NK-92 (cell line): Measurements from ENCODE around the gene S100A3.

Source experiments
- DNase-seq: peaks from one replicate; lab custom pipeline; 2025; ENCODE audit not compliant: unreplicated experiment; lab: John Stamatoyannopoulos, UW

Gene S100A3

DNA sequence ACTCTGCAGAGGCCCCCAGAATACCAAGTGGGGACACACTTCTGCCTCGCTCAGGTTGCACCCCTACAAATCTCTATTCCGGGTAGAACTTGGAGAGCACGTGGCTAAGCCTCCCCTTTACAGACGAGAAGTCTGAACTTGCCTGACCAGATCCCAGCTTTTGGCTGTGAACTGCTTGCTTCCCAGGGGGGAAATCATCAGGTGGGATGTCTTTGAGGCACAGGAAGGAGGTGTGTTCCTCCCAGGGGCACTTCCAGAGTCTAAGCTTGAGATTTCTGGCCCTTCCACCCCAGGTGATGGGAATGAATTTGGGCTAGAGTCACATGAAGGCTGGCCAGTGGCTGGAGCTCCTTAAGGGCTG lies 1.3 kb upstream of the S100A3 start:
- DNase-seq, result no peak

DNA sequence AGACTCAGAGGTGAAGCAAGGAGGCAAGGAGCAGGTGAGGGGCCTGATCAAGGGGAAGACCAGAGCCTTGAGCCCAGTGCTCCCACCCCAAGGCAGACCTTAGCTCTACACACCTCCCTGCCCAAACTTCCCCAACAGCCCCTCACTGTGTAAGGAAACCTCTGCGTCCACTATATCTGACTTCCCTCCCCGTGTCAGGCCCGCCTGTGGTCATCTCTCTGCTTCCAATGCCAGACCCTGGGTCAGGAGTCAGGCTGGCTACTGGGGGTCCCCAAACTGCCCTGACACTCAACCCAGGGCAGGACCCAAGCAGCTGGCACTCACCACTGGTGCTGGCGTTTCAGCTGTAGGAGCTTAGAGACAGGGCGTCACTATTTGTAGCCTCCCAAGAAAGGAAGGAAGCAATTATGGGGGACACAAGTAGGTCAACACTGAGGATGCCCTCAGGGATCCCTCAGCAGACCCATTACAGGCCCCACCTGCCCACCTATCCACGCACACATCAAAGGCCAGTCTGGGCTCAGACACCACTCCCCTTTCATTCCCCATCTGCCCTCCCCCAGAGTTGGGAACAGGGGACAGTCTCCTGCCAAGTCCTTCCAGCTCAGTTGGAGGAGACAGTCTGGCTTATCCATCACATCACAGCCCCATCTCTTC lies 811 bp upstream of the S100A3 start:
- DNase-seq, result no peak

DNA sequence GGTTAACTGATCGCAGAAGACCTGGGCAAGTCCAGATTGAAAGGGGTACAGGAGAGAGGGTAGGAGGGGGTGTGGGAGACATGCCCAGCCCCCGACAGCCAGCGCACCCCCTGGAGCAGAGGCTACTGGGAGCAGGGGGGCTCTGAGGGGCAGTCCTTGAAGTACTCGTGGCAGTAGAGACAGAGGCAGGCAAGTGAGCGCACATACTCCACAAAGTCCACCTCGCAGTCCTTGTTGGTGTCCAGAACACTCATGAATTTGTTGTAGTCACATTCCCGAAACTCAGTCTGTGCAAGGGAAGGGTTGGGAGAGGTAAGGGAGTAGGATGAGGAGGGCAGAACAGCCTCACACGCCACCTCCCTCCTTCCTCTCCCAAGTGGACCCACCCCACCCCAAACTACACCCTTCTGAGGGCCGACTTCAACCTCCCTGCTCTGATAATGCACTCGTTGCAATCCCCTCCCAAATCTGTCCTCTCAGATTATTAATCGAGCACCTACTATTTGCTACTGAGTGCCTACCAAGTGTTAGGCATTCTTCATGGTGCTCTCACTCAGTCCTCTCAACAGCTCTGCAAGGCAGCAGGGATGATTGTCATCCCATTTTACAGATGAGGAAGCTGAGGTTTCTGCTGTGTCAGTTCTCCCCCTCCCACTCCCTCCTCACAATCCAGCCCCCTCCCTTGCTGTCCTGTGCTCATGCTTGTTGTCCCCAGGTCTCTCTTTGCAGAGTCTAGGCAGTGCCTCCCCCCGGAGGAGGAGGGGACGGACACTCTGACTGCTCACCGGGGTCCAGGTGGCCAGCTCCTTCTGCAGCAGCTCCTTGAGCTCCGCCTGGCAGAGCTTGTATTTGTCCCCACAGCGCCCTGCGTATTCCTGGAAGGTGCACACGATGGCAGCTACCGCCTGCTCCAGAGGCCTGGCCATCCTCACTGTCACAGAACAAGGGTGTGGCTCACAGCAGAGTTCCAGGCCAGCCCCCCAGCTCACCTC lies 1.2 kb downstream of the S100A3 start:
- no peak for DNase-seq

DNA sequence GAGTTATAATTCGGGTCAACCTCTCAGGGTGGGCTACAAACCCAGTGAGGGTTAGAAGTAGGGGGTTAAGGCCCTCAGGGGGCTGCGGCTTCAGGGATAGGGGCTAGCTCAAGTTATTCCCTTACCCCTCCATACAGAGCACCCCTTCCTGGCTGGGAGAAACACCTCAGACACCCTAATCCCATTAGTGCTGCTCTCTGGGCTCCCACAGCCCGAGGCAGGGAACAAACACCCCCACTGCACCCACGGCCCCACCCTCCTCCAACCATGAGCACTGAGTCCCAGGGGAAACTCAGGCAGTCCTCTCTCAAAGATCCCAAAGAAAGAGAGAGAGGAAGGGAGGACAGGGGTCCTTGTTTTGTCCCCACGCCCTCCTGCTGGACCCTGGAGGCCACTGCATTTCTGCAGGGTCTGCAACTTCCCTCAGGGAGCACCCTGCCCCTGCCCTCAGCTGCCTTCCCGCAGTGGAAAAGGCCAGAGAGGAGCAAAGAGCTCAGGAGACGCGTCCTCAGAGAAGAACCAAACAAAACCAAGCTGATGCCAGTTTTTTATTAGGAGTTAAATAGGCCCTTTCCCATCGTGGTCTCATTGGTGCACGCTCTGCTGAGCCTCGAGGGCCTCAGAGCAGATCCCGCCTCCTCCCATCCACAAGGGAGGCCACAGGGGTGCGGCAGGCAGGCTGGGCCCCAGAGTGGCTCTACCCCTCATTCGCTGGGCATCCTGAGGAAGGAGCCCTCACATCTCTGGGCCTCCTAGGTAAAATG lies 2.1 kb downstream of the S100A3 start:
- DNase-seq, result no peak

DNA sequence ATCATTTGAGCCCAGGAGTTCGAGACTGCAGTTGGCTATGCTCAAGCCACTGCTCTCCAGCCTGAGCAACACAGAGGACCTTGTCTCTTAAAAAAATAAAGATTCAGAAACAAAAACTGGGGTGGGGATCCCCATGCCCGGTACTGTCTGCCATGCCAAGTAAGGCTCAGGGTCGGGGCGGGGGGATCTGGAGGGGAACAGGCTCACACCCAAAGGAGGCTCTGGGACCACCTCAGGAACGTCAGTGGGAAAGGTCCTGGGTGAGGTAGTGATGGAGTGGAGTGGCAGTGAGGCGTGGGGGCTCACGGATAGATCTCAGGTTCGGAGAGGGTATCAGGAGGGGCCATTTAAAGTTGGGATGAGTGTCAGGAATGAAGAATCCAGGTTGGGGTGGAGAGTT lies 2.7 kb downstream of the S100A3 start:
- no peak for DNase-seq

DNA sequence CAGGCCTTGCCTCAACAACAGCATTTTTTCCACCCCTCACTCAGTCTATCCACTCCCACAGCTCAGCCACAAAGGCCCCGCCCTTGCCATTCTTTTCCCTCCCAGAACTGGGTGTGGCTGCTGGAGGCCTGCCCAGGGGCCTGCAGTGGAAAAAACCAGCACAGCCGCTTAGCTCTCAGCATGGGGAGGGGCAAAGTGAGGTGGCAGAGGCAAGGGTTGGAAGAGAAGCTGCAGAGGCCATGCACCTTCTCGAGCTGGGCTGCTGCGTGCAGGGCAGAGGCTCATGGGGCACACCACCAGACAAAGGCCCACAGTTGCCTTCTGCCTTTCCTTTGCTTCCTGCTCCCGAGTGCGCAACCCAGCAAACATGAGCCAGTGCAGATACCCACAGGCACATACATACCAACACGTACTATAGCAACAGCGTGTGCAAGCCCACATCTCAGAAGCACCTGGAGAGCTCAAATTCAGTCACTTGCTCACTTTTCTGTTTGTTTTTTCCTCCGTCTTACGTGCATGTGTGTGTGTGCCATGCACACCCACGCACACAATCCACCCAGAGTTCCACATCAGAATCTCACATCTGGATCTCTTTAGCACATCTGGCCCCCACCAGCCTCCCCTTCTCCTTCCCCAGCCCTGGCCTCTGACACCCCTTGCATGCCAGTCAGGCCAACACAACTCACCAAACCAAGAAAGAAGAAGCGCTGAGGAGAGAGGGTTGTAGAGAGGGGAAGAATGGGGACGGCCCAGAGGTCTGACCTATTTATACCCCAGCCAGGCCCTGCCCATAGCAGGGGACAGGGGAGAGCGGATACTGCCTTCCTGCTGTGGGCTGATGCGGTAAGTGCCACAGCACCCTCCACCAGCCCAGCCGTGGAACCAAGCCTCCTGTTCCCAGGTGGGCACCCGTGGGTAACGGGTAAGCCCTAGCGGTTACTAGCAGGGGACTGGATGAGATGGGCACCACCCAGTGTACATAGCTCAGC lies 3.7 kb downstream of the S100A3 start, which contains the start of gene S100A4:
TSS of gene S100A4 (minus strand) at position 740 of the 989 bp plus-strand sequence. CDS start 1,012 bp downstream, outside the sequence.
- no peak for DNase-seq

DNA sequence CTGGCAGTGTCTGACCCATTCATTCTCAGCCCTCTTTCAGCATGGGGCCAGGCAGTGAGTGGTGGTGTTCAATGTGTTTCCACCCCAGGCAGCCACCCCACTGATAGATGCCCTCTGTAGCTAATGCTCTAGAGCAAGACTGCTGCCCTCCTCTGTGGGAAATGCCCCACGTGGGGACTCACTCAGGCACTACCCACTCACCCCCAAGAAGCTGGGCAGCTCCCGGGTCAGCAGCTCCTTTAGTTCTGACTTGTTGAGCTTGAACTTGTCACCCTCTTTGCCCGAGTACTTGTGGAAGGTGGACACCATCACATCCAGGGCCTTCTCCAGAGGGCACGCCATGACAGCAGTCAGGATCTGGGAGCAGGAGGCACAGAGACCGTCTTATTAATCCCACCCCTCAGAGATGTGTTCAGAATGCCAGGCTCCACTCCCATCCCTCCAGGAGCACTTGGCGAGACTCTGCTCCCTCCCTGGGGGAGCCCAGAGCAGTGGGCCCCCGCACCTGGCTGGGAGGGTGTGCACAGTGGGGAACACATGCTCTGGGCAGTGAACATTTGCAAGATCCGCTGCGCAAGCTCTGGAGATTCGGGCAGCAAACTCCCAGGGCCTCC lies 4.5 kb downstream of the S100A3 start:
- DNase-seq, result no peak

DNA sequence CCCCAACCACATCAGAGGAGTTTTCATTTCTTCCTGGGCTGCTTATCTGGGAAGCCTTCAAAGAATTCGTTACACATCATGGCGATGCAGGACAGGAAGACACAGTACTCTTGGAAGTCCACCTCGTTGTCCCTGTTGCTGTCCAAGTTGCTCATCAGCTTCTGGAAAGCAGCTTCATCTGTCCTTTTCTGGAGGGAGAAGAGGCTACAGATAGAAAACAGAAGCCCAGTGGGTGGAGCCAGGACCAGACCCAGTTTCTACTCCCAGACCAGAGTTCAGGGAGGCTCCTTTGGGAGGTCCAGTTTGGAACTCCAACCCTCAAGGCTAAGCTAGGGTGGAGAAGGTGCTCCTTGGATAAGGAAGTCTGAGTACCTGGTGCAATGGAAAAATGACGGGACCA lies 5.3 kb downstream of the S100A3 start:
- no peak for DNase-seq

DNA sequence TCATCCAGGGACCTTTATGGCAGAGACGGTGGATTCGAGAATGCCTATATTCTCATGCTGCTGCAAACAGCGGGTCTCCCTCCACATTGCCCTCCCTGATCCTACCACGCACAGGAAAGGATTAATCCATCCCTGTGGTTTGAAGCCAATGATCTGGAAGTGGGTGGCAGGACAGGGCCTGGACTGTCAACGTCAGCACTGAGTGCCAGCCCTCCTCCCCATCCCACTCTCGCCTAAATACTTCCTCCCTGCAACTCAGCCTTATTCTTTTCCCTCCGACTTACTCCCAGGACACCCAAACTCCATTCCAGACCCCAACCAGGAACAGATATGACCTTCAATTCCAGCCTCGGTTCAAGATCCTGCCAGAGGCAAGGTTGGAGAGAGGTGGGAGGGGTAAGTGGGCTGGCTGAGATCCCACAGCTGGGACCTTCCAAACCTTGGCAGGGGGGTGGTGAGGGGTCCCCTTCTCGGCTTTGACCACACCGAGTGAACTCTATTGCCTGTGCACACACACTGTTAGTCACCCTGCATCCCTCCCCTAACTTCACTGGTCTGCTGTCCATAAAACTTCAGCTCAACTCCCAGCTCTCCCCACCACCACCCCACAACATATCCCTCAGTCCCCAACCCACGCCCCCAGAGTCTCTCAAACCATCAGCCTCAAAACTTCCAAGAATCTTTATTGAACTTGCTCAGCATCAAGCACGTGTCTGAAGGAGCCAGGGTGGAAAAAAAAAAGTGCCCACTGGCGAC lies 5.9 kb downstream of the S100A3 start:
- no peak for DNase-seq

DNA sequence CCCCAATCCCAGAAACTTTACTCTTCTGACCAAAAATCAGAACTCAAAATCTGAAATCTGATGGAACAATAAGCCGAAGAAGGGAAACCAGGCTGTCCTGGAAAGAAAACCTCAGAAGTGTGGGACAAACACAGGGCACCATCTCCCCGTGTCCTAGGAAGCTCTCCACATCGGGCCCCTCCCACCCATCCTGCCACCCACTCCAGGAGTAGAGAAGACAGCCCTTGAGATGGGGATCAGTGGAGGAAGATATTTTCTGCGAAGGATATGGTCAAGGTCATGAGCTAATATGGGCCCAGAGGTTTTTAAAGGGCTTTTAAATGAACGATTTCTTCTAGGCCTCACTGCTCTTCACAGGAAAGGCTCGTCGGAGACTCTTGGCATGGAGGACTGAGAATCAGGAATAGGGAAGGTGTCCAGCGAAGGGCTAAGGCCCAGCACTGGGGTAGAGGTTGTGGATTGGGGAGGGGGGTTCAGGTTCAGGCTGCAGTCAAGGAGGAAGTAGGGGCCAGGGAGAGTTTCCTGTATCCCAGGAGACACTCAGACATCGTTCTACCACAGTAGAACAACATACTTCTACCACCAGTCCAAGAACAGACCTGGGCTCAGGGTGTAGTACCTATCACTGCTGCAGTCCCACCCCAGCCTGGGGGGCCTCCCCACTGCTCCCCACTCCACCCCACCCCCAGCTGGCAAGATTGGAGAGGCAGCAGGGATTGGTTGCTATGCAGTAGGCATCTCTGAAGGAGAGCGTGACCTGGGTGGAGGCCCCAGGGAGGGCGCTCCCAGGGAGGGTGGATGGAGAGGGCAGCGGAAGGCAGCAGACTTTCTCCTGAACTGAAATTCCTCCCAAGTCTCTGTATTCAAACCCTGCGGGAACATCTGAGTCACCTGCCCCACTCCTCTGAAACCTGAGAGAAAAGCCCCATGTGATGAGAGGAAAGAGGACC lies 7.1 kb downstream of the S100A3 start:
- no peak for DNase-seq

DNA sequence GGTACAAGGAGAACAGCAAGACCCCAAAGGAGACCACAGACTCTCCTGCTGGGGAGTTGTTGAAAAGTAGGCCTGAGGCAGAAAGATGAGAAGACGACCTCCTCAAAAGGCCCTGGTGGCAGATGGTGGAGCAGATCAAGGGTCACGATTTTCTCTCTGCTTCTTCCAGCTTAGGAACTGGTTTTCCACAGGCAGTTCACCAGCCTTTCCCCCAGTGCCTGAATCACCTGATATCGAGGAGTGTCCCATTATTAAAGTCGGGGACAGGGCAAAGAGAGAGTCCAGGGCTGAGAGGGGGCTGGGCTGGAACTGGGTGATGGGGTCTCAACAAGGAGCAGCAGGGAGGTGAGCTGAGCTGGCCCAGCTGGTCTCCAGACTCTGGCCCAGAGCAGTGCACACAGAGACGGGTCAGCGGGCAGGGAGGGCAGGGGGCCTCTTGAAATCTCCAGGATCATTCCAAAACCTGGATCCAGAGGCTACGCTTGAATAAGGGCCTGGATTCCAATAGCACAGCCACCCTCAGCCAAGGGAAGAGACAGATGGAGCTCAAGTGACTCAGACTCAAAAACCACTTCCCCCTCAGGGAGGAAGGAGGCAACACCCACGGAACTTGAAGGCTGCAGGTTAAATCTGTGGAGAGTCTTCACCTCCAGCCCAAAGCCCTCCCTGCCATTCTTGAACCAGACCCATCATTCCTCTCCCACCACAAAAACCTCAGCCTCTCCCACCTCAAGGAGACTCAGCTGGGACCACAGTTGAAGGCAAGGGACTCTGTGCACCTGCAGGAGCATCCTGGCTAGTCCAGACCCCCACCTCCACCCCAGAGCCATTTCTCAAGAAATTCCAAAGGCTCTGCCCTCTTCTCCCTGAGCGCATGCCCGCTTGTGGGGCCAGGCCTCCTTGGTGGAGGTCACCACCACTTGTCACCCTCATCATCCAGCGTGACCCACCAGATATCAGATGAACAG lies 8.4 kb downstream of the S100A3 start, which contains the start of gene S100A5:
TSS of gene S100A5 (minus strand) at position 541 of the 968 bp plus-strand sequence. CDS start 743 bp downstream, outside the sequence.
- DNase-seq, result no peak

DNA sequence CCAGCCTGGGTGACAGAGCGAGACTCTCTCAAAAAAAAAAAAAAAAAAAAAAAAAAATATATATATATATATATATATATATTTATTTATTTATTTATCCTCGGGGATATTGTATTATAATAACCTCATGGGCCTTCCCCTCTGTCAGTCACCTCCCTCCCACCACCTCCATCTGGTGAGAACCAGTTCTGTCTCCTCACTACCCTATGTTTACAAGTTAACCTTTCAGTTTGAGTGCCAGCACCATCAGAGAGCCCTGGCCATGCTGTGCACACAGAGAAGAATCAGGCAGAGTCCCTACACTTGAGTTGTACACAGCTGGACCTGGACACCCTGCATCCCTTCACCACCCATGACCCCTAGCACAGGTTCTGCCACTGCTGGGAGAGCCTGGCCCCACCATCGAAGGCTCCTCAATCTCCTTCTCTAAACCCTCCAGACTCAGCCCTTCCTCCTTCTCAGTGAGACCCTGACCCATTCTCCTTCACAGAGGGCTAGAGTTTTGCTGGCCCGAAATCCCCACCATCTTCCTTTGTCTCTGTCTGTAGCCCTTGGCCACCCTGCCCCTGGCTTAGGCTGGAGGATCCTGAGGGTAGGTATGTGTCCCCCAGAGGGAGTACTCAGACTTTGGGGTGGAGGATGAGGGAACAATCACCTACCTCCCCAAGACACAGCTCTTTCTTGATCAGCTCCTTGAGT lies 9.5 kb downstream of the S100A3 start:
- DNase-seq, result no peak

DNA sequence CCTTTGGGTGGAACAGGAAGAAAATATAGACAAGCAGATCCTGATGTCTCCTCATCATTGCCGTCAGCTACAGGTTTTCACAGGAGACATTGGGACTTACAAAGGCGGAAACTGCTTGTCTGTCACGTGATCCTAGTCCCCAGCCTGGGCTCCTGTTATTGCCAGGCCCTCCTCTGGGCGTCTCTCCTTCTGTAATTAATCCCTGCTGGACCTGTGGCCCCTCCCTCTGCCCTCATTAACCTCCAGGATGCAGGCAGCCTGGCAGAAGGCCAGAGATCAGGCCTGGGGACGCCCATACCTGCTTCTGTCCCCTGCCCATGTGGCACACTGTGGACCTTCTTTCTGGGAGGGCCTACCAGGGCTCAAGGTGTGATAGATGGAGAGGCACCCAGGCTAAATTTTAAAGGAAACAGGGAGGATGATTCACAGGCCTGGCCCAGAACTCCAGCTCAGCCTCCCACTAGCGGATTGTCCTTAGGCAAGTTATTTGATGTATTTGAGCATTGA lies 10.7 kb downstream of the S100A3 start:
- DNase-seq, result no peak

DNA sequence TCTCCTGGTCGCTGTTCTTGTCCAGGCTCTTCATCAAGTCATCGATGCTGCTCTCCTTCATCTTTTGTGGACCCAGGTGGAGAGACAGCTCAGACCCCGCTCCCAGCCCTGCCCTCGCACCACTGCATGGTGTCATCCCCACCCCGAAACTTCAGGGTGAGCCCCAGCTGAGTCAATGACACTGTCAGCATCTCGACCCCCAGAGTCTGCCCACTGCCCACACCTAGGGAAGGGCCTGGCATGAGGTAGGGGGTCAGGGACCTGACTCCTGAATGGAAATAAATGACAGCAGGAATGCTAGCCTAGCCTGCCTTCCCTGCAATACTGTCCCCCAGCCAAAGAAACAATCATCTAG lies 11.7 kb downstream of the S100A3 start:
- no peak for DNase-seq

DNA sequence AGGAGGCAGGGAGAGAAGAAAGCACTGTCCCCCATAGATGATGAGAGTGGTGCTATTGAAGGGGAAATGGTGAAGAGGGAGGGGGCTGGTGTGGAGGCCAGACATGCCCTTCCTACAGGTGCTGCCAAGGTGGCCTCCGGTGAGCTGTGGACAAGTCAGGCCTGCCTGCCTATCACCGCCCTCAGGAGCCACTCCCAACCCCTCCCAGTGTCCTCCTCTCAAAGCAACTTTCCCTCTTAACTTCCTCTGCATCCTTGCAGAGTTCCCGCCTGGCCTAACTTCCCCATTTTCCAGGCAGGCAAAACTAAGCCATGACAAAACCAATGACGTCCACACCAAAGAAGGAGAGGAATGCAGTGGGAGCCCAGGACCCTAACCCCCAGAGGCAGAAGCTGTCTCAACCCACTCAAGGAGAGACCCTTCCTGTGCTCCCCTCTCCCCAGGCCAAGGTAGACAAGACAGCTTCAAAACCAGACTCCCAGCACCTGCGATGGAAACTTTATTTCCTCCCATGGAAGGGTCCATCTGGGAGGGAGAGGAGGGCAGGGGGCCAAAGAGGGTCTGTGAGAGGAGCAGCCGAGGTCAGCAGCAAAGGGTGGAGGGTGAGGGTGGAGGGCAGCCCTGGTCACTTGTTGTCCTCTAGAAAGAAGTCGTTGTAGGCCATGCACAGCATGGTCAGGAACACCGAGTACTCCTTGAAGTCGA lies 12.2 kb downstream of the S100A3 start:
- no peak for DNase-seq
